ENCODE measurements around the gene BEGAIN.

BEGAIN gene

GRCh38 chr14:100548295-100548655 is 38.9 kb downstream of the BEGAIN start:
- DNase-seq = no peak

GRCh38 chr14:100547633-100548294 is 39.5 kb downstream of the BEGAIN start:
- peak; percentile 19 for DNase-seq

GRCh38 chr14:100546051-100546443 is 41.2 kb downstream of the BEGAIN start:
- no peak for DNase-seq

- no peak for DNase-seq
Measured at GRCh38 chr14:100545359-100545758, 41.9 kb downstream of the BEGAIN start.

GRCh38 chr14:100544506-100545141 is 42.6 kb downstream of the BEGAIN start:
- DNase-seq = no peak

- DNase-seq = no peak
Measured at GRCh38 chr14:100543471-100544455, 43.5 kb downstream of the BEGAIN start.

- no peak for DNase-seq
Measured at GRCh38 chr14:100542619-100543205, 44.5 kb downstream of the BEGAIN start.

GRCh38 chr14:100541621-100542560 is 45.3 kb downstream of the BEGAIN start:
- no peak for DNase-seq

GRCh38 chr14:100540926-100541620 is 46.1 kb downstream of the BEGAIN start:
- DNase-seq = no peak

GRCh38 chr14:100540141-100540925 is 46.9 kb downstream of the BEGAIN start:
- no peak for DNase-seq

GRCh38 chr14:100539766-100540140 is 47.5 kb downstream of the BEGAIN start:
- no peak for DNase-seq

GRCh38 chr14:100539003-100539660 is 48.1 kb downstream of the BEGAIN start:
- DNase-seq = no peak

- DNase-seq = no peak
Measured at GRCh38 chr14:100538351-100539002, 48.7 kb downstream of the BEGAIN start.

- DNase-seq = no peak
Measured at GRCh38 chr14:100537446-100538350, 49.5 kb downstream of the BEGAIN start.

- no peak for DNase-seq
Measured at GRCh38 chr14:100536721-100537445, 50.3 kb downstream of the BEGAIN start.

- DNase-seq = no peak
Measured at GRCh38 chr14:100536121-100536510, 51.1 kb downstream of the BEGAIN start.

GRCh38 chr14:100535287-100536120 is 51.7 kb downstream of the BEGAIN start:
- no peak for DNase-seq
